Stomach (tissue), 4 donors: ENCODE results near the gene CNTN5.

ENCODE experiments used
- CTCF ChIP-seq, 7 experiments: fragments of 450-650 bp in 4 of 7; fragments of 200-600 bp in 3 of 7; sonication (generic) in 3 of 7; IDR thresholded peaks; one replicate each; pipeline ENCODE4 v1.5.1; 2016 to 2019; ENCODE audit warnings: antibody characterized with exemption in 7 of 7, control low read depth in 2 of 7, mild to moderate bottlenecking in 1 of 7
- POLR2A ChIP-seq, 4 donors: fragments of 450-650 bp; IDR thresholded peaks; one replicate each; pipeline ENCODE4 v1.6.1; 2016; ENCODE audit warnings: antibody characterized with exemption in 4 of 4, control low read depth in 2 of 4, mild to moderate bottlenecking in 1 of 4, moderate library complexity in 1 of 4
- POLR2AphosphoS5 ChIP-seq, 3 donors: sonication (generic); formaldehyde crosslinking; IDR thresholded peaks; one replicate each; pipeline ENCODE4 v1.6.1; 2016; ENCODE audit warnings: antibody characterized with exemption in 3 of 3

GRCh38 chr11:100185588-100185987 is 1164.8 kb downstream of the CNTN5 start:
- no peak for TF ChIP-seq CTCF (IDR thresholded peaks at IDR 0.05)
- TF ChIP-seq POLR2AphosphoS5 (IDR thresholded peaks at IDR 0.05), result no peak
- no peak for TF ChIP-seq POLR2A (IDR thresholded peaks at IDR 0.05)
